NCI-H345 (cell line): ENCODE measurements around the gene TMX1.

Source experiments
- DNase-seq: peaks from one replicate; lab custom pipeline; 2025; lab: John Stamatoyannopoulos, UW

Gene TMX1

DNA sequence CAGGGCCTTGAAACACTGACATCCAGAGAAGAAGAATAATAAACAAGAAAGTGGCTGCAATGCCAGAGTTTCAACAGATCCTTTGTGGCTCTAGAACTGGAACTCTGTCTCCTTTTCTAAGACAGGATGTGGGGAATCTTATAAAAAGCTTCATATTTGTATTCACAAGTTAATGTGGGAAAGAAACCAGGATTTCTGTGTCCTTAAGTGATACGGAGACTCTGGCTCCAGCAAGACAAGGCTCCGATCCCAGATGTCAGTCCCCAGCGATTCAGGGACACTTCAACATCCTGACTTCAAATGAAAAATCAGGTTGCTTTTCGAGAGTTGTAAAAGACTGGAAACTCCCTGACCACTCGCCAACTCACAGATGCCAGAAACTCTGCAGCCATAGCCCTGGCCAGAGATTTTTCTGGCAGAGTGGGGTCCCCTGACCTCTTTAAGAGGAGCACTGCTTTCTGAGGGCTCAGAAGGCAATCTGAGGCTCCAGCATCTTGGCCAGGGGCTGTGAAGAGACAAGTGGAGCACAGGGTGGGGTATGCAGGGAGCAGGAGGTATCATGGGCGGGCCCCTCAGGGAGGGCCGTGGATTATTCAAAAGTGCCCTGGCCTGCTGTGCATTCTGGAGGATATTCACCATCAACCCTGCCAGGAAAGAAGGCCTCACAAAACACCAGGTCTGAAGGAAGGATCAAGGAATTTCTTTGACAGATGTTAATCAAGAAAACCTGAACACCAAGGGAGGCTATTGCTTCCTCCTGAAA lies 53.3 kb downstream of the TMX1 start:
- no peak for DNase-seq

DNA sequence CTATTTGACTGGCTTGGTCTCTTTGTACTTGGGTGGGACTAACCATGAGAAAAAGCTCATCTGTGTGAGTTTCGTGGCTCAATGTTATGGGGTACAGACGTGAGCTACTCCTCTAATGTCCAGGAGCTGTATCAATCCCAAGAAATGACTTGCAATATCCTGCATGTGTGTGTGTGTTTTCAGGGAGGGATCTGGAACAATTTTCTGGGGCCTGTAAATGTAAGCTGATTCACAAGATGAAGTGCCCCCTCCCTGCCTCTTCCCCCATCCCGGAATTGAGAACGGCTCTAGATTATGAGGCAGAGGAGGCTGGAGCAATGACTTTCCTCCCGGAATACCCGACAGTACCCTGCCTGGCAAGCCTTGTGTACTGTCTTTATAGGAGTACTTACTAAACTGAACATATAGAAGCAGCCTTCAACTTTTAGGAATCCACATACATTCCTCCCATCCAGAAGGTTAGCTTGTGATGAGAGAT lies 53.9 kb downstream of the TMX1 start:
- DNase-seq: no peak

DNA sequence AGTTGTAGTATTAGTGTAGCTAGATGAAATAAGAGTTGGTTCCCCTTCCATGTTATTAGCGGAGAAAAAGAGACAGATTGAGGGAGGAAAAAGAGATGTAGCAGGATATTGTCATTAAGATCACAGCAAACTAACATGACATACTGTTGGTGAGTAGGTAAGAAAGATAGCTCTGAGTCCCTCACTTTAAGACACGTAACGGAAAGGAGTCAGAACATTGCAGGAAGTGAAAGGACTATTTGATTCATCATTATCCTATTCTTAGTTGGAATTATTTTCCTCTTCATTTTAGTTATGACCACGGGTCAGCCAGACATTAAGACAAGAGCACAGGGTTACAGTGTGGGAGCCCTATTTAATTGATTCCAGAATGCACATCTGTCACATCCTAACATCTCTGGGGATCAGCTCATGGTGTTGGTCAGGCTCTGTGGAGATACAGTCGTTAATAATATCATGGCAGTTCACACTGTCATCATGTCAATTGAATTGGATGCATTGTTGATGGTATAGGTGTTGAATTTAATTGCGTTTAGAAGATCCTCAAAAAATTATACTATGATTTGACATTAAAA lies 55.0 kb downstream of the TMX1 start:
- DNase-seq: no peak

DNA sequence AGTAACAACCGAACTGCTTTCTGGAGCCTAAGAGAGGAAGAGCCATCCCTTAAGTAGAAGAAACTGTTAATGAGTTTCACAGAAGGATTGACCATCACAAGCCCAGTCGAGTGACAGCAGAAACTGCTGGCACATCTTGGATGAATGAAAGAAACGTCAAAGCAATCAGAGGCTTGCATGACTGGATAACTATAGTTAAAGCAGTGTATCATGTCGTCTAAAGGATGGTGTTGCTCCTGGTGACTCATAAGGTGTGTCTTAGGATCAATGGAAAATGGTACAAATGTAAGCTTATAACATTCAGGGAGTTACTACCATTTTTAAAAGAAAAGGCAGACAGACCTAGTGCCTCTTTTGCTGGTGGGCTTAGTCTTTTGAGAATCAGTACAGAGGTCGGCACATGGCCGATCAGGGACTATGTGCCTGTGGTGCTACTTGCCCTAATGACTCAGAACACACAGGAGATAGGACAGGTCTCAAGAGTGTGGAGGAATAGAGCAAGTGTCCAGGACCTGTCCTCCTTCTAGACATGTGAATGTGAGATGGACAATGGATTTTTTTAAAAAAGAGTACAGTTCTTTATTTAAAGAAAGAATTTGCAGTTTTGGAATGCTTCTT lies 55.7 kb downstream of the TMX1 start:
- no peak for DNase-seq

DNA sequence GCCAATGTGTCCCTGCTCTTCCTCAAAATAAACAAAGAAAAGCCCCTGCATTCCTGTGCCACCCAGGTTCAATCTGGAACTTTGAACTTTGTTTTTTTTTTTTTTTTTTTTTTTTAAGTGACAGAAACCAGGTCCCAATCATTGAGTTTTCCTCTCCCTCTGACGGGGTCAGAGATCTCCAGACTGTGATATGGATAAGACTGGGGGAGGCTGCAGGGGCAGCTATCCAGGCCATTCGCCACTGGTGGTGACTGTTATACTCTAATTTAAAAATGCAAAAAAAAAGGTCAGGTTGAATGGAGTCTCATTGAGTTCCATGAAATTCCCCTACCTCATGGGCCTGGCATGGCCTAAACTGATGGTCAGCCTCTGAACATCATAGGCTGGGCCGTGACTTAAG lies 57.0 kb downstream of the TMX1 start:
- DNase-seq: no peak

DNA sequence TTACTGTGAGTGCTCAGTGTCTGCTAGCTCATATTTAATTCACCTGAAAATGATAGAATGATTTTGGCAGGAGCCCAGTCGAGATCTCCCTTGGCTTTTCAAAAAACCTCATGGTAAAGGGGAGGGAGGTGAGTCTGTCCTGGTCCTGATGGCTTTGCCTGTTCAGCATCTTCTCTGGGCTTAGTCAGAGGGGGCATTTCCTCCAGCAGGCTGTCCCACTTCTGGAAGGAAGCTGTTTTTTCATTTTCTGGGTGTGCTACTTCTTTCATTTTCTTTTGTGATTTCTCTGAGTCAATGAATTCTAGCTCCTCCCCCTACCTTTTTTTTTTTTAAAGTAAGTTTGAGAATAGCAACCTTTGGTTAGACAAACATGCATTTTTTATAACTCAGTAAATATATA lies 58.8 kb downstream of the TMX1 start:
- DNase-seq: no peak

DNA sequence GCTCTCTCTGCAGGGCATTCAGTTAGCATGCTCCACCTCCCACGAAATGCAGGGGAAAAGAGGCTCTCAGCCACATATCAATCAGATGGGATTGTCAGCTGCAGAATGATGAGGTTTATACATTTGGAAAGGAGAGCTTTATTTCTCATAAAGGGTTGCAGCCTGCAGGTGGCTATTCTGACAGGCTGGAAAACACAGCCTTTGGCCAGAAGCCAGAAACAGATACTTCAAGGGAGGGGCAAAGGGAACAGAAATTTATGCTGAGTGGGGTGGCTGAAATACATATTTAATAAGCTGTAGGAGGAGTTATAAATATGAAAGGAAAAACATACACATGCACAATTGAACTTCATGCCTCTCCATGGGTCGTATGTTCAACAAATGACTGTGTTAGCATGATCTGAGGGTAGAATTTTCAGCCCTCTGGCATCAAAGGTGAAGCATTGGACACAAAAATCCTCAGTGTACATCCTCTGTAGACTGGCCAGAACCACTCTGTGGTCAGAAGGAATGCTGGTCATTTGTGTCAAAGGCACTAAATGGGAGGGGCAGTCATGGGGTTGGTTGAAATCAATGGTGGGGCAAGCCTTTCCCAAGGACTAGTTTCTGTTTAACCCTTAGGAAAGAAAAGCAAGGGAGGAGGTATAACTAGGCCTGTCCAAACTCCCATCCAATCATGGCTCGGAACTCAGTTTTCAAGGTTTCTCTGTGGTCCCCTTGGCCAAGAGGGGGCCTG lies 62.4 kb downstream of the TMX1 start:
- peak; percentile 87 for DNase-seq

DNA sequence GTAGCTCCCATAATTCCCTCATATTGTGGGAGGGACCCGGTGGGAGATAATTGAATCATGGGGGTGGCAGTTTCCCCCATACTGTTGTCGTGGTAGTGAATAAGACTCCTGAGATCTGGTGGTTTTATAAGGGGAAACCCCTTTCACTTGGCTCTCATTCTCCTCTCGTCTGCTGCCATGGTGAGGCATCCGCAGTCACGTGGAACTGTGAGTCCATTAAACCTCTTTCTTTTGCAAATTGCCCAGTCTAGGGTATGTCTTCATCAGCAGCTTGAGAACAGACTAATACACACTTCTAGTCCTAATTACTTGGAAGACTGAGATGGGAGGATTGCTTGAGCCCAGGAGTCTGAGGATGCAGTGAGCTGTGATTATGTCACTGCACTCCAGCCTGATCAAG lies 64.4 kb downstream of the TMX1 start:
- DNase-seq: no peak

DNA sequence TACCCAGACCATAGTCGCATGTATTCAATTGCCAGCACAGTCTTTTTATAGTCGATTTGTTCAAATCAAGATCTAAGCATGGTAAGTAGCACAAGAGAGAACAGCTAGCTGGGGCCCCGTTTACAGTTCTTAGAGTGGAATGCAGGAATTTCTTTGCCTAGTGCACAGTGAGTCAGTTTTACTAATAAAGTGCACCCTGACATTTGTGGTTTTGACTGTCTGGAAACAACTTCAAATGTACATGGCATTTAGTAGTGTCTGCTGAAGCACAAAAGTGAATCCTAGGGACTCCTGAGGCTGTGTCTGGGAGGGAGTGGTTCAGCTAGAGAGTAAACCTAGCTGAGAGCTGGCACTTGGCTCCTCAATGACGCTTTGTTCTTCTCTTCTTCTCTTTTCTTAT lies 64.9 kb downstream of the TMX1 start:
- no peak for DNase-seq

DNA sequence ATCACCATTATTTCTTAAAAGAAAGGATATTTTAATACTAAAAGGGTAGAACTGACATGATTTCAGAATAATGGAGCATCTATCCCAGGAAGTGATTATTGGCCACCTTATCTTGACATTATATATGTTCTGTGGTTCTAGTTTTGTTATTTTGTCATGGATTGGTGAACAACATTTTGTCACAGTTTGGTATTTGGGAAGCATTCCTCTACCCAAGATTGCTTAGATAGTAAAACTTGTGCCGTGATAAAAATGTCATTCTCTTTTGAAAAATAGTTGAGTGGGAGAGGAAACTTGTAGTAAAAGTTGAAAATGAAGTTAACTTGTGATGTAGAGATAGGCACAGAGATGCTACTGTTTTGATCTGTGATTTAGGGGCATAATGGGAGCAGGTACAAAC lies 65.7 kb downstream of the TMX1 start:
- no peak for DNase-seq
